Astrocyte (in vitro differentiated cells and primary cell): Measurements from ENCODE around the gene KIAA1671.

Experiments used
- CTCF ChIP-seq: IDR thresholded peaks from 2 replicates; pipeline ENCODE4 v1.5.1; 2011; ENCODE audit warnings: low read depth, mild to moderate bottlenecking, inconsistent platforms, low read length, moderate library complexity; ENCODE audit not compliant: insufficient read depth
- EZH2 ChIP-seq: IDR thresholded peaks from 2 replicates; pipeline ENCODE4 v1.6.1; 2012; ENCODE audit warnings: mild to moderate bottlenecking, low read length, inconsistent platforms; ENCODE audit not compliant: insufficient read depth

- TF ChIP-seq EZH2 (no peak), CTCF (no peak)
Measured at GRCh38 chr22:24905909-24906308, 46.6 kb upstream of the KIAA1671 start.
